A549 (cell line): ENCODE measurements around the gene CACNA1E.

Experiments used
- CTCF ChIP-seq: fragments of >200 bp; sonication (Bioruptor Twin); formaldehyde crosslinking; IDR thresholded peaks from 3 replicates; pipeline ENCODE4 v1.5.1; 2016
- POLR2A ChIP-seq: IDR thresholded peaks from 2 replicates; pipeline ENCODE4 v1.6.1; 2012; ENCODE audit warnings: mild to moderate bottlenecking, low read length
- RCOR1 ChIP-seq: fragments of 150-350 bp; IDR thresholded peaks from 2 replicates; pipeline ENCODE4 v1.6.1; 2014; ENCODE audit warnings: antibody characterized with exemption, low read length, low read depth
- SMC3 ChIP-seq: fragments of >200 bp; sonication (Bioruptor Twin); formaldehyde crosslinking; IDR thresholded peaks from 3 replicates; pipeline ENCODE4 v1.6.1; 2018; ENCODE audit warnings: inconsistent platforms
- TP53 ChIP-seq: fragments of 250-450 bp; sonication (Bioruptor Pico); IDR thresholded peaks from 2 replicates; pipeline ENCODE4 v1.5.0; 2021; ENCODE audit warnings: mild to moderate bottlenecking, moderate library complexity
- ZC3H11A ChIP-seq: fragments of 450-650 bp; IDR thresholded peaks from 2 replicates; pipeline ENCODE4 v1.6.1; 2014; ENCODE audit warnings: antibody characterized with exemption, mild to moderate bottlenecking

GRCh38 chr1:181765451-181766026 lies 282.2 kb downstream of the CACNA1E start:
- TF ChIP-seq TP53 (CRISPR knock-in tag) (no peak), CTCF (no peak), RCOR1 (no peak), POLR2A (no peak), SMC3 (no peak), ZC3H11A (no peak)
